GM12874 (cell line): ENCODE measurements around the gene MBTPS1.

ENCODE experiments used
- CTCF ChIP-seq: IDR thresholded peaks from 2 replicates; pipeline ENCODE4 v1.5.1; 2011; ENCODE audit warnings: low read depth, mild to moderate bottlenecking, control low read depth, low read length, moderate library complexity; ENCODE audit not compliant: insufficient read depth

Gene MBTPS1

GRCh38 chr16:84080378-84080777 is 36.4 kb downstream of the MBTPS1 start:
- TF ChIP-seq CTCF = no peak

GRCh38 chr16:84079664-84080063 is 37.1 kb downstream of the MBTPS1 start:
- no peak for TF ChIP-seq CTCF

- TF ChIP-seq CTCF = no peak
Measured at GRCh38 chr16:84075376-84075775, 41.4 kb downstream of the MBTPS1 start.

- no peak for TF ChIP-seq CTCF
Measured at GRCh38 chr16:84074721-84075120, 42.0 kb downstream of the MBTPS1 start.

GRCh38 chr16:84072014-84072413 is 44.7 kb downstream of the MBTPS1 start:
- no peak for TF ChIP-seq CTCF

GRCh38 chr16:84071121-84071520 is 45.6 kb downstream of the MBTPS1 start:
- no peak for TF ChIP-seq CTCF

- TF ChIP-seq CTCF = no peak
Measured at GRCh38 chr16:84069540-84069939, 47.2 kb downstream of the MBTPS1 start.
